Common myeloid progenitor, CD34-positive (primary cell): ENCODE measurements around the gene IFIT2.
"Not testable (repeated sequence)": the region's sequence is repeated elsewhere in the genome, so short reads cannot be mapped to it uniquely, and the experiment has no call there.

ENCODE experiments used
- CTCF ChIA-PET: fragments of 350-600 bp; sonication (Branson Sonifier 250); formaldehyde crosslinking; loops from one replicate; lab custom pipeline; 2021; ENCODE audit warnings: antibody characterized with exemption; lab: Charles Lee
- POLR2A ChIA-PET: fragments of 350-600 bp; sonication (Branson Sonifier 250); formaldehyde crosslinking; loops from one replicate; lab custom pipeline; 2021; ENCODE audit warnings: antibody characterized with exemption; lab: Charles Lee
- DNase-seq, 3 donors: peaks; one replicate each; pipeline versions ENCODE4 v3.0.0 to v3.0.0-alpha.2; 2013
- H3K27ac ChIP-seq, 2 experiments: 1 replicate in 1 of 2; 2 replicates in 1 of 2; pipeline ENCODE4 v1.7.0; 2013; ENCODE audit warnings: inconsistent platforms in 2 of 2, low read length in 2 of 2, mild to moderate bottlenecking in 2 of 2, low read depth in 1 of 2, moderate library complexity in 1 of 2; ENCODE audit not compliant: severe bottlenecking in 2 of 2, insufficient read depth in 1 of 2, poor library complexity in 1 of 2
- H3K27me3 ChIP-seq, 5 experiments: replicated peaks in 2 of 5; 1 replicate in 3 of 5; 2 replicates in 2 of 5; pipeline versions ENCODE4 v1.6.1 to v1.7.0; 2013; ENCODE audit warnings: low read length in 4 of 5, mild to moderate bottlenecking in 2 of 5, moderate library complexity in 2 of 5, inconsistent platforms in 1 of 5; ENCODE audit not compliant: insufficient read depth in 5 of 5, control insufficient read depth in 4 of 5
- H3K36me3 ChIP-seq, 4 experiments: 1 replicate in 2 of 4; 2 replicates in 2 of 4; pipeline versions ENCODE4 v1.6.1 to v1.7.0; 2013; ENCODE audit warnings: low read length in 3 of 4, control low read depth in 1 of 4, mild to moderate bottlenecking in 1 of 4; ENCODE audit not compliant: control insufficient read depth in 4 of 4, insufficient read depth in 4 of 4
- H3K4me1 ChIP-seq, 4 experiments: 1 replicate in 3 of 4; 2 replicates in 1 of 4; pipeline versions ENCODE4 v1.6.1 to v1.7.1; 2013; ENCODE audit warnings: low read length in 3 of 4, mild to moderate bottlenecking in 3 of 4, control low read depth in 1 of 4, inconsistent platforms in 1 of 4, moderate library complexity in 1 of 4; ENCODE audit not compliant: control insufficient read depth in 4 of 4, insufficient read depth in 4 of 4; ENCODE audit errors: control extremely low read depth in 1 of 4
- H3K4me3 ChIP-seq, 7 experiments: 1 replicate in 4 of 7; 2 replicates in 3 of 7; pipeline versions ENCODE4 v1.5.1 to v1.7.0; 2013; ENCODE audit warnings: mild to moderate bottlenecking in 7 of 7, low read length in 6 of 7, moderate library complexity in 6 of 7, inconsistent platforms in 2 of 7, low read depth in 2 of 7, control low read depth in 1 of 7; ENCODE audit not compliant: insufficient read depth in 4 of 7, control insufficient read depth in 1 of 7; ENCODE audit errors: extremely low read depth in 1 of 7
- H3K9me3 ChIP-seq, 5 experiments: 1 replicate in 4 of 5; 2 replicates in 1 of 5; pipeline versions ENCODE4 v1.6.1 to v1.7.1; 2013; ENCODE audit warnings: low read length in 4 of 5, mild to moderate bottlenecking in 2 of 5, inconsistent platforms in 1 of 5, low read depth in 1 of 5, moderate library complexity in 1 of 5; ENCODE audit not compliant: control insufficient read depth in 4 of 5, insufficient read depth in 2 of 5; ENCODE audit errors: control extremely low read depth in 1 of 5
- WGBS: methylation state at CpG from one replicate; pipeline ENCODE4 v1.1.5; 2013; ENCODE audit not compliant: insufficient coverage; 5-methylcytosine and 5-hydroxymethylcytosine counted together

IFIT2 gene

DNA sequence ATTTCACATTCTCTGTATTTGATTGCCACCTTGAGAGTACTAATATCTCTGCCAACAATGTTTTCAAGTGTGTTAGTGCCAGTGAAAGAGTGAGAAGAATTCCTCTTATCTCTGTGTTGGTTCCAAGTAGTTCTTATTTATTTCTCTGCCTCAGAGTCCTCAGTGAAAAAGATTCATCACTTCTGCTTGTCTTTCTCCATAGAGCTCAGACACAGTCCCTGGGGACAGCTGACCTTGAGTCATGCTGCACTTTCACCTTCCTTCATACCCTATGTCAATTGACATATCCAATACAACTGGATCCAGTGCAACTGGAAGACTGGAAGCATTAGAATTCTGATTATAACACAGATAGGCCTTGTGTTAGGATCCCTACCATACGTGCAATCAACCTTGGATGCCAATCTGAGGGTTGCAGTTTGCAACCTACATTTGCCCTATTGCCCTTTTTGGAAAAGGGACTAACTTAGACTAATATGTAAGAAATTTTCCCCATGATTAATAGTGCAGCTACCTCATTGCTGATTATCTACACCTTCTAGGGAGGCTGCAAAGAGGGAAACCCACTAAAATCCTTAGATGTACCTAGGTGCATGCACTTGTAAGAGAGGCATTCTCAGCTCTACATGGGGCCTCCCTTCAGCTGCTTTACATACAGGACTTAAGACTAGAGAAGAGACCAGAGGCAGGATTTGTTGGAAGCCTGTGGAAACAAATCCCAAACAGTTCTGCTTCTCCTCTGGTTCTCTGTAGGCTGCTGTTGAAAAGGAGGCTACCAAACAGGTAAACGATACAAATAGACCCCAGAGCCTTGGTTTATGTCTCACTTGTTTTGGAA lies 8.4 kb downstream of the IFIT2 start:
- no peak for DNase-seq
- WGBS = 100% methylated on average over 1 of the region's 2 CpGs
- Histone ChIP-seq H3K36me3 (peaks cover 9 to 32% (median 14%) of the 10 kb centered on the region in 4 experiments), H3K27me3 (no peaks in the 10 kb centered on the region), H3K4me3 (no peak overlapping the region), H3K27ac (no peak overlapping the region), H3K4me1 (no peaks in the 10 kb centered on the region), H3K9me3 (no peaks in the 10 kb centered on the region)
- ChIA-PET CTCF (no interaction called here), POLR2A (no interaction called here)

DNA sequence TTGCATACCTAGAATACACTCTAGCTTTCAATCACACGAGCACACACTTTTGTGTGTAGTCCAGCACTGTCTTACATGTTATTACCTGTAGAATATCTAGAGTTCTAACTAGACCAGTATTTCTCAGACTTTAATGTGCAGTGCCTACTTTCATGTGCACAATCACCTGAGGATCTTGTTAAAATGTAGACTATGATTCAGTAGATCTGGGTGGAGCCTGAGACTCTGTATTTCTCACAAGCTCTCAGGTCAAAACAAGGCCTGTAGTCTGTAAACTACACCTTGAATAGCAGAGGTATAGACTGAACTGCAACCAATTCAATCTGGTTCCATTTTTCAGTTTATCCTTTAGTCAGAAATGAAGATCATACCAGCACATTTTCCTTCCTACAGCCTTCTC lies 11.1 kb downstream of the IFIT2 start:
- H3K27me3 ChIP-seq = no peaks in the 10 kb centered on the region
- no CpG with 5 or more reads among the region's 1 CpG for WGBS
- H3K4me3 ChIP-seq = no peak overlapping the region
- DNase-seq = no peak
- H3K4me1 ChIP-seq = no peaks in the 10 kb centered on the region
- peaks cover 0 to 12% (median 1%) of the 10 kb centered on the region in 4 experiments for H3K36me3 ChIP-seq
- H3K27ac ChIP-seq = no peak overlapping the region
- no peaks in the 10 kb centered on the region for H3K9me3 ChIP-seq
- CTCF ChIA-PET = interaction anchor here (1.0 to 1.2 kb wide), 2 partner anchors 10 to 56 kb away, joined by 3 read pairs; no protein-coding TSS in a partner anchor
- POLR2A ChIA-PET = interaction anchor here (0.7 kb wide), 1 partner anchor 49 kb away, joined by 3 read pairs; no protein-coding TSS in a partner anchor

DNA sequence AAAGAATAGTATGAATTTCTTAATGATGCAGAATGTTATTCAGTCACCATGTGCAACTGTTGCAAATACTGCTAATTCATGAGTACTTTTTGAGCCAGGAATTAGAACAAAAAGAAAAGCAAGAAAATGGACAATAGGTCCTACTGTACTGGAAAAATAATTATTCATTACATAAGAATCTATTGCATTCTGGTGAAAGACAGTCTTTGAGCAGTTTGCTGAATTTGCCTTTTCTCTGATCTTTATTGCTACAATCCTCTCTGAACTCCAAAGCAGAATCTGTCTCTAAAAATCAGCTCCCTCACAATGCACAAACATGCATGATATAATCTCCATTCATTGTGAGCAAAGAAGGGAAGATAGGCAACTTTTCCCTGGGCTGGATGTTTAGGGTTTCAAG lies 12.8 kb downstream of the IFIT2 start:
- no peak overlapping the region for H3K27ac ChIP-seq
- no peak overlapping the region for H3K4me3 ChIP-seq
- no peak for DNase-seq
- no peaks in the 10 kb centered on the region for H3K27me3 ChIP-seq
- H3K9me3 ChIP-seq = no peaks in the 10 kb centered on the region
- H3K4me1 ChIP-seq = no peaks in the 10 kb centered on the region
- H3K36me3 ChIP-seq = no peaks in the 10 kb centered on the region
- ChIA-PET CTCF (interaction anchor here (1.1 kb wide), 1 partner anchor 8 kb away, joined by 4 read pairs; no protein-coding TSS in a partner anchor), POLR2A (no interaction called here)

DNA sequence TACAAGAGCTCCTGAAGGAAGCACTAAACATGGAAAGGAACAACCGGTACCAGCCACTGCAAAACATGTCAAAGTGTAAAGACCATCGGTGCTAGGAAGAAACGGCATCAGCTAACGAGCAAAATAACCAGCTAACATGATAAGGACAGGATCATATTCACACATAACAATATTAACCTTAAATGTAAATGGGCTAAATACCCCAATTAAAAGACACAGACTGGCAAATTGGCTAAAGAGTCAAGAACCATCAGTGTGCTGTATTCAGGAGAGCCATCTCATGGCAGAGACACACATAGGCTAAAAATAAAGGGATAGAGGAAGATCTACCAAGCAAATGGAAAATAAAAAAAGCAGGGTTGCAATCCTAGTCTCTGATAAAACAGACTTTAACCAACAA lies 16.2 kb downstream of the IFIT2 start:
- H3K9me3 ChIP-seq, H3K4me1 ChIP-seq, H3K4me3 ChIP-seq, H3K27me3 ChIP-seq, DNase-seq, H3K36me3 ChIP-seq, H3K27ac ChIP-seq, POLR2A ChIA-PET: not testable (repeated sequence)
- CTCF ChIA-PET = interaction anchor here (1.0 kb wide), 1 partner anchor 14 kb away, joined by 3 read pairs; no protein-coding TSS in a partner anchor
- no CpG with 5 or more reads among the region's 4 CpGs for WGBS

DNA sequence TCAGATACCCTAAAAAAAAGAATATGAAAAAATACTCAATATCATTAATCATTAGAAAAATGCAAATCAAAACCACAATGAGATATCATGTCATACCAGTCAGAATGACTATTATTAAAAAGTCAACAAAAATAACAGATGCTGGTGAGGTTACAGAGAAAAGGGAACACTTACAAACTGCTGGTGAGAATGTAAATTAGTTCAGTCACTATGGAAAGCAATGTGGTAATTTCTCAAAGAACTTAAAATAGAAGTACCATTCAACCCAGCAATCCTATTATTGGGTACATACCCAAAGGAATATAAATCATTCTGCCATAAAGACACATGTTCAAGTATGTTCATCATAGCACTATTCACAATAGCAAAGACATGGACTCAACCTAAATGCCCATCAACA lies 23.2 kb downstream of the IFIT2 start:
- DNase-seq, H3K9me3 ChIP-seq, H3K27ac ChIP-seq, CTCF ChIA-PET, POLR2A ChIA-PET, H3K27me3 ChIP-seq, H3K4me3 ChIP-seq, H3K36me3 ChIP-seq: not testable (repeated sequence)
- H3K4me1 ChIP-seq = peaks cover 9 to 26% (median 20%) of the 10 kb centered on the region in 4 experiments

DNA sequence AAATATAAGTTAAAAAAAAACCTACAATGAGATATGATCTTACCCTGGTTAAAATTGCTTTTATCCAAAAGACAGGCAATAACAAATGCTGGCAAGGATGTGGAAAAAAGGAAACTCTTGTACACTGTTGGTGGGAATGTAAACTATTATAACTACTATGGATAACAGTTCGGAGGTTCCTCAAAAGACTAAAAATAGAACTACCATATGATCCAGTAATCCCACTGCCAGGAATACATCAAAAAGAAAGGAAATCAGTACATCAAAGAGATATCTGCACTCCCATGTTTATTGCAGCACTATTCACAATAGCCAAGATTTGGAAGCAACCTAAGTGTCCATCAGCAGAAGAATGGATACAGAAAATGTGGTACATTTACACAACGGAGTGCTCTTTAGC lies 24.0 kb downstream of the IFIT2 start:
- H3K4me1 ChIP-seq = peaks cover 13 to 34% (median 25%) of the 10 kb centered on the region in 4 experiments
- H3K4me3 ChIP-seq, H3K36me3 ChIP-seq, POLR2A ChIA-PET, DNase-seq, H3K27me3 ChIP-seq, H3K9me3 ChIP-seq, CTCF ChIA-PET, H3K27ac ChIP-seq: not testable (repeated sequence)
- WGBS = 100% methylated on average over 1 of the region's 2 CpGs

DNA sequence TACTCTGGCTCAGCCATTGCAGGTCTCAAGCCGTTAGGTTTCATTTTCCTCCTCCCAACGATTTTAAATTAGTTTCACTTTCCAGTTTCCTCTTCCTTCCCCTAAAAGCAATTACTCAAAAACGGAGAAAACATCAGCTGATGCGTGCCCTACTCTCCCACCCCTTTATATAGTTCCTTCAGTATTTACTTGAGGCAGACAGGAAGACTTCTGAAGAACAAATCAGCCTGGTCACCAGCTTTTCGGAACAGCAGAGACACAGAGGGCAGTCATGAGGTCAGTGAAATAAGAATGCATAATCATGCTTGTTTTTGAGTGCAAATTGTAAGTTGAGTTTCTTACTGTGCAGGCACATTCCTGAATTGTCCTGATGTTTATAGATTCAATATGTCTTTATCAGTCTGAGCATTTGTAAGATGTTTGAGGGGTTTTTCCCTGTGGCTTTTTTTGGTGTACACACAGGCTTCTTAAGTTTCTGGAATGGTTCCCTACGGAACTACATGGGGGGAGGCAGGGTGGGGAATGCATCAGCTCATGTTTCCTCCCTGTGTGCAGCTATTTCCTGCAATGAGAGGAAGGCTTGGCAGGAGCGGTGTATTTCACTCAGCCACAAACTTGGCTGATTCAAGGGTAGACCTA lies 26.1 kb downstream of the IFIT2 start, which contains the start of gene IFIT3:
Gene IFIT3 (plus strand): TSS at position 195 of the 639 bp plus-strand sequence. CDS start 77 bp downstream, at position 272.
- DNase-seq = peak; percentile 62 to 89 (median 85)
- 0% methylated on average over 4 of the region's 7 CpGs for WGBS
- CTCF ChIA-PET = interaction anchor here (0.9 to 1.7 kb wide), 6 partner anchors 24 to 65 kb away, joined by 3 to 9 read pairs (median 4); partner anchors contain the start of gene IFIT2
- H3K27ac ChIP-seq = peak within 1 kb of the TSS; percentile 64 to 91
- peaks cover 23 to 53% (median 34%) of the 10 kb centered on the region in 4 experiments for H3K4me1 ChIP-seq
- no peaks in the 10 kb centered on the region for H3K36me3 ChIP-seq
- peak within 1 kb of the TSS in 6 of 7 experiments; percentile 63 to 95 (median 78) for H3K4me3 ChIP-seq
- POLR2A ChIA-PET = interaction anchor here (1.4 kb wide), 1 partner anchor 26 kb away, joined by 4 read pairs; the partner anchor contains the start of gene IFIT2
- no peaks in the 10 kb centered on the region for H3K27me3 ChIP-seq
- no peaks in the 10 kb centered on the region for H3K9me3 ChIP-seq
